Esophagus muscularis mucosa (tissue), 4 donors: Measurements from ENCODE around the gene ACTBL2. TPM values are rescaled to one million over a fixed set of nuclear protein-coding genes. Genes with fewer than 3 reads are reported as not detected.

Source experiments
- DNase-seq: peaks from one replicate; pipeline ENCODE4 v3.0.0-alpha.2; 2017; ENCODE audit errors: extremely low spot score
- H3K27ac ChIP-seq, 4 donors: fragments of 200-600 bp; sonication (generic); replicated peaks in 1 of 4; 1 replicate in 3 of 4; 2 replicates in 1 of 4; pipeline ENCODE4 v1.5.1; 2016 to 2019; ENCODE audit warnings: mild to moderate bottlenecking in 1 of 4
- H3K27me3 ChIP-seq, 4 donors: fragments of 200-600 bp; sonication (generic); one replicate each; pipeline versions ENCODE4 v1.5.1 to v1.6.0; 2016 to 2019
- H3K36me3 ChIP-seq, 4 donors: fragments of 200-600 bp; sonication (generic); one replicate each; pipeline ENCODE4 v1.5.1; 2016 to 2019
- H3K4me1 ChIP-seq, 4 donors: fragments of 200-600 bp; sonication (generic); one replicate each; pipeline ENCODE4 v1.5.1; 2016 to 2019
- H3K4me3 ChIP-seq, 4 donors: fragments of 200-600 bp; sonication (generic); 1 replicate in 2 of 4; 2 replicates in 2 of 4; pipeline ENCODE4 v1.5.1; 2016 to 2019; ENCODE audit warnings: mild to moderate bottlenecking in 4 of 4, moderate library complexity in 1 of 4
- H3K9me3 ChIP-seq, 4 donors: fragments of 200-600 bp; sonication (generic); 1 replicate in 3 of 4; 2 replicates in 1 of 4; pipeline ENCODE4 v1.5.1; 2016 to 2019
- EP300 ChIP-seq: sonication (generic); formaldehyde crosslinking; IDR thresholded peaks from one replicate; pipeline ENCODE4 v1.6.1; 2017; ENCODE audit warnings: antibody characterized with exemption
- POLR2A ChIP-seq: fragments of 450-650 bp; IDR thresholded peaks from one replicate; pipeline ENCODE4 v1.6.1; 2017; ENCODE audit warnings: antibody characterized with exemption, moderate library complexity, mild to moderate bottlenecking, low read depth
- POLR2AphosphoS5 ChIP-seq, 2 donors: sonication (generic); formaldehyde crosslinking; IDR thresholded peaks; one replicate each; pipeline ENCODE4 v1.6.1; 2017; ENCODE audit warnings: antibody characterized with exemption in 2 of 2
- WGBS: methylation state at CpG from one replicate; pipeline ENCODE4 v1.1.5; 2018; 5-methylcytosine and 5-hydroxymethylcytosine counted together
- intact Hi-C: fragments of 100-400 bp; cut with DNase I; formaldehyde crosslinking; loops from one replicate; pipeline ENCODE4 v1.15.1; 2023
- total RNA-seq, 4 donors: library from RNA; depleted of rRNA; stranded (reverse); fragments of >200 nt; gene quantifications; one replicate each; pipeline versions ENCODE4 v1.1.0 to v1.2.1, GENCODE V29; 2016
- TF ChIP-seq, protein P1 (sequence below), 3 experiments: fragments of 200-600 bp in 2 of 3; fragments of 450-650 bp in 1 of 3; sonication (generic) in 2 of 3; IDR thresholded peaks; one replicate each; pipeline ENCODE4 v1.5.1; 2017 to 2019; ENCODE audit warnings: antibody characterized with exemption in 3 of 3, mild to moderate bottlenecking in 2 of 3, moderate library complexity in 1 of 3

ACTBL2 gene
- total RNA-seq, 4 donors from 2014 or later: not detected

DNA sequence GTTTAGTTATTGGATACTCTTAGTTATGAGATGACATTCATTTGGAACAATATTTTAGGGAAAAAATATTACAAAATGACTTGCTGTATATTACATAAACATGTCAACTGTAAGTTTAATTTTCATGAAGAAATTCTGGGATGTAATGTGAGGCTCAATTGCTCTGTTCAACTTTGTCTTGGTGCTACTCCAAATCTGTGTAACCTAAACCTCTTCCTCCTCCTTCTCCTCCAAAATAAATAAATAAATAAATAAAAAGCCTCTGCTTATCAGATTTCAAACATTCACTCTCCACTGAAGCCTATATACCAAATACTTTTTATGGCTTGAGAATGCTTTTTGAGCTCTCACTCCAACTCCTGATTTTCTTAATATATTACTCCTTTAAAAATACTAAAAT is 27.7 kb downstream of the ACTBL2 start:
- Histone ChIP-seq H3K4me3 (no peak overlapping the region), H3K27me3 (no peaks in the 10 kb centered on the region), H3K36me3 (no peaks in the 10 kb centered on the region), H3K4me1 (peaks cover 0 to 12% (median 5%) of the 10 kb centered on the region in 4 donors), H3K27ac (no peak overlapping the region), H3K9me3 (no peaks in the 10 kb centered on the region)
- intact Hi-C loops: no loop called here
- no peak for DNase-seq
- TF ChIP-seq POLR2A: no peak
- TF ChIP-seq, protein P1, sequence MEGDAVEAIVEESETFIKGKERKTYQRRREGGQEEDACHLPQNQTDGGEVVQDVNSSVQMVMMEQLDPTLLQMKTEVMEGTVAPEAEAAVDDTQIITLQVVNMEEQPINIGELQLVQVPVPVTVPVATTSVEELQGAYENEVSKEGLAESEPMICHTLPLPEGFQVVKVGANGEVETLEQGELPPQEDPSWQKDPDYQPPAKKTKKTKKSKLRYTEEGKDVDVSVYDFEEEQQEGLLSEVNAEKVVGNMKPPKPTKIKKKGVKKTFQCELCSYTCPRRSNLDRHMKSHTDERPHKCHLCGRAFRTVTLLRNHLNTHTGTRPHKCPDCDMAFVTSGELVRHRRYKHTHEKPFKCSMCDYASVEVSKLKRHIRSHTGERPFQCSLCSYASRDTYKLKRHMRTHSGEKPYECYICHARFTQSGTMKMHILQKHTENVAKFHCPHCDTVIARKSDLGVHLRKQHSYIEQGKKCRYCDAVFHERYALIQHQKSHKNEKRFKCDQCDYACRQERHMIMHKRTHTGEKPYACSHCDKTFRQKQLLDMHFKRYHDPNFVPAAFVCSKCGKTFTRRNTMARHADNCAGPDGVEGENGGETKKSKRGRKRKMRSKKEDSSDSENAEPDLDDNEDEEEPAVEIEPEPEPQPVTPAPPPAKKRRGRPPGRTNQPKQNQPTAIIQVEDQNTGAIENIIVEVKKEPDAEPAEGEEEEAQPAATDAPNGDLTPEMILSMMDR (IDR thresholded peaks at IDR 0.05): no peak
- TF ChIP-seq POLR2AphosphoS5 (IDR thresholded peaks at IDR 0.05): no peak
- TF ChIP-seq EP300: no peak

GRCh38 chr5:57453728-57454127 is 28.9 kb downstream of the ACTBL2 start:
- no peaks in the 10 kb centered on the region for H3K36me3 ChIP-seq
- peaks cover 0 to 12% (median 5%) of the 10 kb centered on the region in 4 donors for H3K4me1 ChIP-seq
- H3K27ac ChIP-seq: no peak overlapping the region
- DNase-seq: no peak
- H3K9me3 ChIP-seq: no peaks in the 10 kb centered on the region
- no peaks in the 10 kb centered on the region for H3K27me3 ChIP-seq
- intact Hi-C loops: no loop called here
- no peak overlapping the region for H3K4me3 ChIP-seq
- WGBS: 89% methylated on average over 4 of the region's 4 CpGs
- TF ChIP-seq EP300: no peak
- TF ChIP-seq POLR2A: no peak

GRCh38 chr5:57452885-57453284 is 29.7 kb downstream of the ACTBL2 start:
- peak; percentile 7 for DNase-seq
- TF ChIP-seq POLR2AphosphoS5 (IDR thresholded peaks at IDR 0.05) (no peak), POLR2A (no peak)
- intact Hi-C loops: no loop called here
- peak overlapping the region in 1 of 4 donors; percentile 43 for H3K27ac ChIP-seq
- H3K27me3 ChIP-seq: no peaks in the 10 kb centered on the region
- no peak overlapping the region for H3K4me3 ChIP-seq
- no peaks in the 10 kb centered on the region for H3K9me3 ChIP-seq
- no peaks in the 10 kb centered on the region for H3K36me3 ChIP-seq
- H3K4me1 ChIP-seq: peaks cover 0 to 12% (median 5%) of the 10 kb centered on the region in 4 donors

GRCh38 chr5:57450991-57451876 is 31.4 kb downstream of the ACTBL2 start:
- peak; percentile 60 for DNase-seq
- H3K27ac ChIP-seq: no peak overlapping the region
- H3K4me1 ChIP-seq: peaks cover 0 to 12% (median 3%) of the 10 kb centered on the region in 4 donors
- H3K36me3 ChIP-seq: no peaks in the 10 kb centered on the region
- no peaks in the 10 kb centered on the region for H3K27me3 ChIP-seq
- WGBS: 68% methylated on average over 4 of the region's 4 CpGs
- intact Hi-C loops: no loop called here
- TF ChIP-seq EP300 (no peak), POLR2AphosphoS5 (IDR thresholded peaks at IDR 0.05) (no peak)
- TF ChIP-seq, protein P1 (IDR thresholded peaks at IDR 0.05): no peak
- H3K9me3 ChIP-seq: no peaks in the 10 kb centered on the region
- H3K4me3 ChIP-seq: no peak overlapping the region

- Histone ChIP-seq H3K36me3 (no peaks in the 10 kb centered on the region), H3K27ac (no peak overlapping the region), H3K27me3 (no peaks in the 10 kb centered on the region), H3K4me3 (no peak overlapping the region), H3K9me3 (no peaks in the 10 kb centered on the region), H3K4me1 (peaks cover 0 to 12% (median 3%) of the 10 kb centered on the region in 4 donors)
- no peak for TF ChIP-seq EP300
- TF ChIP-seq POLR2AphosphoS5 (IDR thresholded peaks at IDR 0.05): no peak
- TF ChIP-seq, protein P1 (IDR thresholded peaks at IDR 0.05): no peak
- no peak for TF ChIP-seq POLR2A
- WGBS: 100% methylated on average over 1 of the region's 1 CpG
- DNase-seq: peak; percentile 45
- intact Hi-C loops: no loop called here
Measured at GRCh38 chr5:57448751-57449150, 33.9 kb downstream of the ACTBL2 start.
